Measurements from ENCODE around the gene AFDN. TPM values are rescaled to one million over a fixed set of nuclear protein-coding genes. Genes with fewer than 3 reads are reported as not detected.

Gene AFDN
- total RNA-seq, 1 experiment from 2014 or later, result 177 TPM

- H3K4me1 ChIP-seq, result peaks cover 44% of the 10 kb centered on the region
- POLR2A ChIA-PET, result no interaction called here
Observed at GRCh38 chr6:167856474-167856873, 29.8 kb downstream of the AFDN start.

DNA sequence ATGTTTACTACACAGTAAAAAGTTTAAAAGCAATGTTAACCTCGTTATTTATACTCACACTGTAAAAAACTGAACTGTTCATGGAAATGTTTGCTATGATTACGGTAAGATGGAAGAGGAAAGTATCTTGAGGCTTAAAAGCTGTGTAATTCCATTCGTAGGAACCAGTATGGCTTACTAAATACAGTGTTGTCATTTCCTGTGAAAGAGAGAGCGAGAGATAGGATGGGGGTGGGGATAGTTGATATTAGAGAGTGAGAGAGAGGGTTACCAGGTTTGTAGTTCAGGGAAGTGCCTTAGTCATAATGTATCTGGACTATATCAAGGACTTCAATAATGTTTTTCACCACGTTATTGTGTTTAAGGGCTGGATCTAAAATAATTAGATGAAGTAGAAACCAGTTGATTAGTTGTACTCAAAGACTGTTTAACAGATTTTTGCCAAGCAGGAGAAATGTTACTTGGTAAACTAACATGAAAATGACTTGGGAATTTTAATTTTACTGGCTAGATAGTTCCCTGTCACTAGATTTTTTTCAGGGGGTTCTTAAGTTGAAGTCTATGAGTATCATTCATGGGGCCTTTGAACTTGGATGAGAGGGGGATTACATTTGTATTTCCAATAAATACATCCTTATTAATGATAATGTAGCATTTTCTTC, 30.4 kb downstream of the AFDN start:
- Mint-ChIP-seq H3K27me3 (ENCODE audit: insufficient read depth, unreplicated experiment) (no peaks in the 10 kb centered on the region), H3K27ac (ENCODE audit: unreplicated experiment) (no peak overlapping the region), H3K4me3 (ENCODE audit: unreplicated experiment) (no peak overlapping the region), H3K9me3 (ENCODE audit: unreplicated experiment) (no peaks in the 10 kb centered on the region), H3K36me3 (ENCODE audit: insufficient read depth, unreplicated experiment) (no peaks in the 10 kb centered on the region), H3K4me1 (ENCODE audit: low read depth, unreplicated experiment) (peaks cover 47% of the 10 kb centered on the region)
- no peaks in the 10 kb centered on the region for H3K36me3 ChIP-seq (ENCODE audit: control insufficient read depth, insufficient read depth, low read length)
- intact Hi-C loops (cut with micrococcal nuclease; ENCODE audit: unreplicated experiment), result no loop called here
- H3K4me3 ChIP-seq (ENCODE audit: low read depth, low read length), result no peak overlapping the region
- H3K27me3 ChIP-seq (replicated peaks; ENCODE audit: control insufficient read depth, insufficient read depth, low read length), result no peaks in the 10 kb centered on the region
- BruUV-seq (replicated peaks), result no TSS peak
- no peak for DNase-seq
- no peaks in the 10 kb centered on the region for H3K9me3 ChIP-seq
- POLR2A ChIA-PET, result no interaction called here
- peaks cover 41% of the 10 kb centered on the region for H3K4me1 ChIP-seq
- CTCF ChIA-PET, result no interaction called here
- TF ChIP-seq, protein P1, sequence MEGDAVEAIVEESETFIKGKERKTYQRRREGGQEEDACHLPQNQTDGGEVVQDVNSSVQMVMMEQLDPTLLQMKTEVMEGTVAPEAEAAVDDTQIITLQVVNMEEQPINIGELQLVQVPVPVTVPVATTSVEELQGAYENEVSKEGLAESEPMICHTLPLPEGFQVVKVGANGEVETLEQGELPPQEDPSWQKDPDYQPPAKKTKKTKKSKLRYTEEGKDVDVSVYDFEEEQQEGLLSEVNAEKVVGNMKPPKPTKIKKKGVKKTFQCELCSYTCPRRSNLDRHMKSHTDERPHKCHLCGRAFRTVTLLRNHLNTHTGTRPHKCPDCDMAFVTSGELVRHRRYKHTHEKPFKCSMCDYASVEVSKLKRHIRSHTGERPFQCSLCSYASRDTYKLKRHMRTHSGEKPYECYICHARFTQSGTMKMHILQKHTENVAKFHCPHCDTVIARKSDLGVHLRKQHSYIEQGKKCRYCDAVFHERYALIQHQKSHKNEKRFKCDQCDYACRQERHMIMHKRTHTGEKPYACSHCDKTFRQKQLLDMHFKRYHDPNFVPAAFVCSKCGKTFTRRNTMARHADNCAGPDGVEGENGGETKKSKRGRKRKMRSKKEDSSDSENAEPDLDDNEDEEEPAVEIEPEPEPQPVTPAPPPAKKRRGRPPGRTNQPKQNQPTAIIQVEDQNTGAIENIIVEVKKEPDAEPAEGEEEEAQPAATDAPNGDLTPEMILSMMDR (IDR thresholded peaks at IDR 0.05; ENCODE audit: insufficient read depth in 1 of 2, low read depth in 1 of 2, low read length in 1 of 2, severe bottlenecking in 1 of 2, unreplicated experiment in 1 of 2), result no peak

More at GRCh38 chr6:167856474-167856873, 29.8 kb downstream of the AFDN start:
- DNase-seq, result no peak
- peaks cover 41% of the 10 kb centered on the region for H3K4me1 Mint-ChIP-seq (ENCODE audit: low read depth, unreplicated experiment)
- H3K4me3 Mint-ChIP-seq (ENCODE audit: unreplicated experiment), result no peak overlapping the region
- no TSS peak for BruUV-seq (replicated peaks)
- no peaks in the 10 kb centered on the region for H3K9me3 Mint-ChIP-seq (ENCODE audit: unreplicated experiment)
- H3K27me3 Mint-ChIP-seq (ENCODE audit: insufficient read depth, unreplicated experiment), result no peaks in the 10 kb centered on the region
- intact Hi-C loops (cut with micrococcal nuclease; ENCODE audit: unreplicated experiment), result no loop called here
- H3K4me3 ChIP-seq (ENCODE audit: low read depth, low read length), result no peak overlapping the region
- H3K27me3 ChIP-seq (replicated peaks; ENCODE audit: control insufficient read depth, insufficient read depth, low read length), result no peaks in the 10 kb centered on the region
- TF ChIP-seq, protein P1 (IDR thresholded peaks at IDR 0.05; ENCODE audit: insufficient read depth in 1 of 2, low read depth in 1 of 2, low read length in 1 of 2, severe bottlenecking in 1 of 2, unreplicated experiment in 1 of 2), result no peak
- no peak overlapping the region for H3K27ac Mint-ChIP-seq (ENCODE audit: unreplicated experiment)
- H3K36me3 ChIP-seq (ENCODE audit: control insufficient read depth, insufficient read depth, low read length), result no peaks in the 10 kb centered on the region
- CTCF ChIA-PET, result no interaction called here
- H3K36me3 Mint-ChIP-seq (ENCODE audit: insufficient read depth, unreplicated experiment), result no peaks in the 10 kb centered on the region
- H3K9me3 ChIP-seq, result no peaks in the 10 kb centered on the region

GRCh38 chr6:167858086-167858591, 31.4 kb downstream of the AFDN start:
- H3K27me3 ChIP-seq (replicated peaks; ENCODE audit: control insufficient read depth, insufficient read depth, low read length), result no peaks in the 10 kb centered on the region
- peaks cover 36% of the 10 kb centered on the region for H3K4me1 ChIP-seq
- Mint-ChIP-seq H3K27ac (ENCODE audit: unreplicated experiment) (peak overlapping the region; percentile 43), H3K36me3 (ENCODE audit: insufficient read depth, unreplicated experiment) (no peaks in the 10 kb centered on the region), H3K4me1 (ENCODE audit: low read depth, unreplicated experiment) (peaks cover 37% of the 10 kb centered on the region), H3K9me3 (ENCODE audit: unreplicated experiment) (no peaks in the 10 kb centered on the region), H3K27me3 (ENCODE audit: insufficient read depth, unreplicated experiment) (no peaks in the 10 kb centered on the region), H3K4me3 (ENCODE audit: unreplicated experiment) (no peak overlapping the region)
- no TSS peak for BruUV-seq (replicated peaks)
- H3K9me3 ChIP-seq, result no peaks in the 10 kb centered on the region
- DNase-seq, result no peak
- ChIA-PET POLR2A (no interaction called here), CTCF (no interaction called here)
- intact Hi-C loops (cut with micrococcal nuclease; ENCODE audit: unreplicated experiment), result no loop called here
- no peaks in the 10 kb centered on the region for H3K36me3 ChIP-seq (ENCODE audit: control insufficient read depth, insufficient read depth, low read length)
- TF ChIP-seq, protein P1 (IDR thresholded peaks at IDR 0.05; ENCODE audit: insufficient read depth in 1 of 2, low read depth in 1 of 2, low read length in 1 of 2, severe bottlenecking in 1 of 2, unreplicated experiment in 1 of 2), result no peak
- H3K4me3 ChIP-seq (ENCODE audit: low read depth, low read length), result no peak overlapping the region

All from Caco-2 (cell line).